ENCODE results near the gene AGO4. TPM values are rescaled to one million over a fixed set of nuclear protein-coding genes. Genes with fewer than 3 reads are reported as not detected.
"Not testable (repeated sequence)": the region's sequence is repeated elsewhere in the genome, so short reads cannot be mapped to it uniquely, and the experiment has no call there.

Gene AGO4
- polyA plus RNA-seq, 1 donor (not counting 4 experiments of a cell fraction or from before 2014, with no cell fraction given) = 5.2 TPM

DNA sequence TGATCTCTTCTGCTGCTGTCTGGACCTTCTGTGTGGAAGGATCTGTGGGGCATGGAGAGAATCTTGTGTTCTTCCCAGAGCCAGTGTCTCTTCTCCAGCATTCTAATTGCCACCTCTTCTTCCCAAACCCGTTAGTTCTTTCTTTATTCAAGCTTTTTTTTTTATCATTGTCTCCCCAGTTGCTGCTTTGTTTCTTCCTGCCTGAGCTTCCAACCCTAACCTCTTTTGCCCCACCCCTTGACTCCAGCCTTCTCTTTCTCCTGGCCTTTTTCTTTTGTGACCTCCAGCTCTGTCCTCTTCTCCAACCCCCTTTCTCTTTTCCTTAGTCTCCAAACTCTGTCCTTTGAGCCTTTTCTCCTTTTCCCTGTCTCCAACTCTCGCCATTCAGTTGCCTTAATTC lies 79.7 kb downstream of the AGO4 start:
- no peak for TF ChIP-seq EZH2 (IDR thresholded peaks at IDR 0.05; ENCODE audit: low read length)
- TF ChIP-seq, protein P1, sequence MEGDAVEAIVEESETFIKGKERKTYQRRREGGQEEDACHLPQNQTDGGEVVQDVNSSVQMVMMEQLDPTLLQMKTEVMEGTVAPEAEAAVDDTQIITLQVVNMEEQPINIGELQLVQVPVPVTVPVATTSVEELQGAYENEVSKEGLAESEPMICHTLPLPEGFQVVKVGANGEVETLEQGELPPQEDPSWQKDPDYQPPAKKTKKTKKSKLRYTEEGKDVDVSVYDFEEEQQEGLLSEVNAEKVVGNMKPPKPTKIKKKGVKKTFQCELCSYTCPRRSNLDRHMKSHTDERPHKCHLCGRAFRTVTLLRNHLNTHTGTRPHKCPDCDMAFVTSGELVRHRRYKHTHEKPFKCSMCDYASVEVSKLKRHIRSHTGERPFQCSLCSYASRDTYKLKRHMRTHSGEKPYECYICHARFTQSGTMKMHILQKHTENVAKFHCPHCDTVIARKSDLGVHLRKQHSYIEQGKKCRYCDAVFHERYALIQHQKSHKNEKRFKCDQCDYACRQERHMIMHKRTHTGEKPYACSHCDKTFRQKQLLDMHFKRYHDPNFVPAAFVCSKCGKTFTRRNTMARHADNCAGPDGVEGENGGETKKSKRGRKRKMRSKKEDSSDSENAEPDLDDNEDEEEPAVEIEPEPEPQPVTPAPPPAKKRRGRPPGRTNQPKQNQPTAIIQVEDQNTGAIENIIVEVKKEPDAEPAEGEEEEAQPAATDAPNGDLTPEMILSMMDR (optimal IDR thresholded peaks at IDR 0.05 in 1 of 3, IDR thresholded peaks at IDR 0.05 in 1 of 3, conservative IDR thresholded peaks at IDR 0.05 in 1 of 3; ENCODE audit: extremely low read depth in 1 of 3, insufficient read depth in 2 of 3, low read length in 3 of 3) = no peak
- Histone ChIP-seq H3K4me1 (ENCODE audit: control insufficient read depth, extremely low read depth, insufficient read depth, low read length) (no peaks in the 10 kb centered on the region), H3K79me2 (ENCODE audit: control insufficient read depth, insufficient read depth, low read length) (peaks cover 7% of the 10 kb centered on the region), H3K9me3 (ENCODE audit: control insufficient read depth, low read depth, low read length) (no peaks in the 10 kb centered on the region), H3K36me3 (ENCODE audit: control insufficient read depth in 2 of 2, extremely low read depth in 1 of 2, insufficient read depth in 2 of 2, low read length in 2 of 2) (peaks cover under 1 to 4% of the 10 kb centered on the region in 2 experiments), H3K27me3 (ENCODE audit: control insufficient read depth, extremely low read depth, insufficient read depth, low read length) (no peaks in the 10 kb centered on the region), H4K20me1 (ENCODE audit: control insufficient read depth, extremely low read depth, insufficient read depth, low read length) (no peaks in the 10 kb centered on the region), H3K27ac (ENCODE audit: control insufficient read depth, insufficient read depth, low read length) (no peak overlapping the region), H3K9me1 (ENCODE audit: control insufficient read depth, extremely low read depth, insufficient read depth, low read length) (peaks cover 3% of the 10 kb centered on the region), H3K4me3 (ENCODE audit: control insufficient read depth in 2 of 3, extremely low read depth in 1 of 3, insufficient read depth in 2 of 3, low read depth in 1 of 3, low read length in 3 of 3) (no peak overlapping the region), H2AFZ (ENCODE audit: control insufficient read depth, low read length) (no peak overlapping the region), H3K4me2 (ENCODE audit: control insufficient read depth, extremely low read depth, insufficient read depth, low read depth, low read length) (no peak overlapping the region), H3K9ac (ENCODE audit: control insufficient read depth, extremely low read depth, insufficient read depth, low read length) (no peak overlapping the region)
- no peak for DNase-seq (ENCODE audit: low read depth, low spot score)
- no peak for FAIRE-seq
- dilution Hi-C loops (cut with MboI; ENCODE audit: extremely low pct_ligation_motif_present, low sequenced_read_pairs) = no loop called here

DNA sequence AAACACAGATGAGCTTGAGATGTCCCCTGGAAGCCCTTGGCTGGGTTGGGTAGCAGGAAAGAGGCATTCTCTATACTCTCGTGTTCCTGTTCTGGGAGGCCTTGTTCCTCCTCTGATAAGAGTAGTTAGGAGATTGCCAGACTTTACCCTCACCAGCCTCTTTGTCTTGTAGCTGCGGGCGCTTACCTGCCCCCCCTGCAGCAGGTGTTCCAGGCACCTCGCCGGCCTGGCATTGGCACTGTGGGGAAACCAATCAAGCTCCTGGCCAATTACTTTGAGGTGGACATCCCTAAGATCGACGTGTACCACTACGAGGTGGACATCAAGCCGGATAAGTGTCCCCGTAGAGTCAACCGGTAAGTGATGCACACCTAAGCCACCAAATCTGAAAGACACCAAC lies 80.4 kb downstream of the AGO4 start:
- Histone ChIP-seq H3K36me3 (ENCODE audit: control insufficient read depth in 2 of 2, extremely low read depth in 1 of 2, insufficient read depth in 2 of 2, low read length in 2 of 2) (peaks cover 4 to 6% of the 10 kb centered on the region in 2 experiments), H3K27ac (ENCODE audit: control insufficient read depth, insufficient read depth, low read length) (no peak overlapping the region), H2AFZ (ENCODE audit: control insufficient read depth, low read length) (no peak overlapping the region), H3K79me2 (ENCODE audit: control insufficient read depth, insufficient read depth, low read length) (peaks cover 7% of the 10 kb centered on the region), H3K4me2 (ENCODE audit: control insufficient read depth, extremely low read depth, insufficient read depth, low read depth, low read length) (no peak overlapping the region), H4K20me1 (ENCODE audit: control insufficient read depth, extremely low read depth, insufficient read depth, low read length) (no peaks in the 10 kb centered on the region), H3K9ac (ENCODE audit: control insufficient read depth, extremely low read depth, insufficient read depth, low read length) (no peak overlapping the region), H3K27me3 (ENCODE audit: control insufficient read depth, extremely low read depth, insufficient read depth, low read length) (no peaks in the 10 kb centered on the region), H3K9me1 (ENCODE audit: control insufficient read depth, extremely low read depth, insufficient read depth, low read length) (peaks cover 3% of the 10 kb centered on the region), H3K4me3 (ENCODE audit: control insufficient read depth in 2 of 3, extremely low read depth in 1 of 3, insufficient read depth in 2 of 3, low read depth in 1 of 3, low read length in 3 of 3) (no peak overlapping the region), H3K4me1 (ENCODE audit: control insufficient read depth, extremely low read depth, insufficient read depth, low read length) (no peaks in the 10 kb centered on the region), H3K9me3 (ENCODE audit: control insufficient read depth, low read depth, low read length) (no peaks in the 10 kb centered on the region)
- TF ChIP-seq, protein P1 (optimal IDR thresholded peaks at IDR 0.05 in 1 of 3, IDR thresholded peaks at IDR 0.05 in 1 of 3, conservative IDR thresholded peaks at IDR 0.05 in 1 of 3; ENCODE audit: extremely low read depth in 1 of 3, insufficient read depth in 2 of 3, low read length in 3 of 3) = no peak
- no peak for TF ChIP-seq EZH2 (IDR thresholded peaks at IDR 0.05; ENCODE audit: low read length)
- DNase-seq (ENCODE audit: low read depth, low spot score) (no peak), FAIRE-seq (no peak)
- dilution Hi-C loops (cut with MboI; ENCODE audit: extremely low pct_ligation_motif_present, low sequenced_read_pairs) = no loop called here

DNA sequence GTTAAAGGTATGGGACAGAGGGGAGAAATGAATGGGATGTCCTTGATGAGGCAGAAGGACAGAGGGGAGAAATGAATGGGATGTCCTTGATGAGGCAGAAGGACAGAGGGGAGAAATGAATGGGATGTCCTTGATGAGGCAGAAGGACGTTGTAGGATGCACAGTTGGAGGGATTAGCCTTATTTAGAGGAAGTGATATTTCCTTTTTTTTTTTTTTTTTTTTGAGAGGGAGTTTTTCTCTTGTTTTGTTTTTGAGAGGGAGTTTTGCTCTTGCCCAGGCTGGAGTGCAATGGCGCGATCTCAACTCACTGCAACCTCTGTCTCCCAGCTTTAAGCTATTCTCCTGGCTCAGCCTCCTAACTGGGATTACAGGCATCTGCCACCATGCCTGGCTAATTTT lies 81.2 kb downstream of the AGO4 start:
- H3K9ac ChIP-seq (ENCODE audit: control insufficient read depth, extremely low read depth, insufficient read depth, low read length); H3K4me3 ChIP-seq (ENCODE audit: control insufficient read depth in 2 of 3, extremely low read depth in 1 of 3, insufficient read depth in 2 of 3, low read depth in 1 of 3, low read length in 3 of 3); H3K36me3 ChIP-seq (ENCODE audit: control insufficient read depth in 2 of 2, extremely low read depth in 1 of 2, insufficient read depth in 2 of 2, low read length in 2 of 2); H4K20me1 ChIP-seq (ENCODE audit: control insufficient read depth, extremely low read depth, insufficient read depth, low read length); H3K27ac ChIP-seq (ENCODE audit: control insufficient read depth, insufficient read depth, low read length); DNase-seq (ENCODE audit: low read depth, low spot score); H3K4me2 ChIP-seq (ENCODE audit: control insufficient read depth, extremely low read depth, insufficient read depth, low read depth, low read length); H2AFZ ChIP-seq (ENCODE audit: control insufficient read depth, low read length); H3K79me2 ChIP-seq (ENCODE audit: control insufficient read depth, insufficient read depth, low read length); dilution Hi-C loops (cut with MboI; ENCODE audit: extremely low pct_ligation_motif_present, low sequenced_read_pairs); FAIRE-seq; H3K4me1 ChIP-seq (ENCODE audit: control insufficient read depth, extremely low read depth, insufficient read depth, low read length); H3K9me3 ChIP-seq (ENCODE audit: control insufficient read depth, low read depth, low read length); H3K9me1 ChIP-seq (ENCODE audit: control insufficient read depth, extremely low read depth, insufficient read depth, low read length); H3K27me3 ChIP-seq (ENCODE audit: control insufficient read depth, extremely low read depth, insufficient read depth, low read length): not testable (repeated sequence)
